Nephron (organoid): ENCODE measurements around the gene ARHGEF7.

Source experiments
- H3K27ac Mint-ChIP-seq, 3 experiments: 2 replicates each; pipeline ENCODE4 v1.8.0; 2020; ENCODE audit warnings: mixed read lengths in 3 of 3, mild to moderate bottlenecking in 2 of 3, moderate library complexity in 1 of 3
- H3K27me3 Mint-ChIP-seq: 2 replicates; pipeline ENCODE4 v1.8.0; 2021; ENCODE audit warnings: low read depth, mild to moderate bottlenecking, moderate library complexity, mixed read lengths
- H3K36me3 Mint-ChIP-seq: 2 replicates; pipeline ENCODE4 v1.8.0; 2020; ENCODE audit warnings: low read depth, mixed read lengths
- H3K4me1 Mint-ChIP-seq: 2 replicates; pipeline ENCODE4 v1.8.0; 2020; ENCODE audit warnings: mixed read lengths
- H3K4me3 Mint-ChIP-seq, 3 experiments: 2 replicates each; pipeline ENCODE4 v1.8.0; 2020; ENCODE audit warnings: mild to moderate bottlenecking in 3 of 3, mixed read lengths in 3 of 3, moderate library complexity in 2 of 3
- H3K9me3 Mint-ChIP-seq: 2 replicates; pipeline ENCODE4 v1.8.0; 2020; ENCODE audit warnings: mixed read lengths
- CTCF ChIP-seq, 3 experiments: fragments of 200-600 bp; sonication (generic); IDR thresholded peaks; one replicate each; pipeline ENCODE4 v1.5.0; 2021; ENCODE audit warnings: antibody characterized with exemption in 3 of 3; ENCODE audit not compliant: unreplicated experiment in 3 of 3

ARHGEF7 gene

DNA sequence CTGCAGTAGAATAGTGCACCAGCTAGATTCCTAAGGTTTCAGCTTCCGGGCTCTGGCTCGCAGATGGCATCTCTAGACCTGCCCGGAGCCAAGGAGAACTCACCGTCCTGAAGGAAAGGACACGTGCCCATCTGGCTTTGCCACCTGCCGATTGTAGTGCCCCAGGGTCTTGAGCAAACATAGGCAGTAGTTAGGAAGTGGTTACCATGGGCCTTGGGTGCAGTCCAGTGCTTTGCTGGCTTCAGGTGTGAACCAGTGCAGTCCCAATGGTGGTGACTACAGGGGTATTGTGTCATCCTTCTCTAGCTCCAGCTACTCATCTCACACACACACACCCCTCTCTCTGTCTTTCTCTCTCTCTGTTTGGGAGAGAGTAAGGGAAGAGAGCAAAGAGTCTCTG lies 143.9 kb downstream of the ARHGEF7 start:
- no peak for TF ChIP-seq CTCF (IDR thresholded peaks at IDR 0.05; ENCODE audit: unreplicated experiment in 3 of 3)
- Mint-ChIP-seq H3K4me3 (no peak overlapping the region), H3K9me3 (peaks cover 24% of the 10 kb centered on the region), H3K4me1 (peaks cover 11% of the 10 kb centered on the region), H3K27ac (no peak overlapping the region), H3K27me3 (no peaks in the 10 kb centered on the region), H3K36me3 (peaks cover 76% of the 10 kb centered on the region)

DNA sequence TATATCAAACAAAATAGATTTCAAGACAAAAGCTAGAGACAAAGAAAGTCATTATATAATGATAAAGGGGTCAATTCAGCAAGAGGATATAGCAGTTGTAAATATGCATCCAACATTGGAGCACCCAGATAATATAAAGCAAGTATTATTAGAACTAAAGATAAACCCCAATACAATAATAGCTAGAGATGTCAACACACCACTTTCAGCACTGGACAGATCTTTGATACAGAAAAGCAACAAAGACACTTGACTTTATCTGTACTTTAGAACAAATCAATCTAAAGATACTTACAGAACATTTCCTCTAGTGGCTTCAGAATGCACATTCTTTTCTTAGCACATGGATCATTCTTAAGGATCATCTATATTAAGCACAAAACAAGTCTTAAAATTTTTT lies 146.2 kb downstream of the ARHGEF7 start:
- no peak for TF ChIP-seq CTCF (IDR thresholded peaks at IDR 0.05; ENCODE audit: unreplicated experiment in 3 of 3)
- Mint-ChIP-seq H3K4me1 (peaks cover 10% of the 10 kb centered on the region), H3K36me3 (peaks cover 74% of the 10 kb centered on the region), H3K4me3 (no peak overlapping the region), H3K27me3 (no peaks in the 10 kb centered on the region), H3K27ac (no peak overlapping the region), H3K9me3 (peaks cover 20% of the 10 kb centered on the region)

DNA sequence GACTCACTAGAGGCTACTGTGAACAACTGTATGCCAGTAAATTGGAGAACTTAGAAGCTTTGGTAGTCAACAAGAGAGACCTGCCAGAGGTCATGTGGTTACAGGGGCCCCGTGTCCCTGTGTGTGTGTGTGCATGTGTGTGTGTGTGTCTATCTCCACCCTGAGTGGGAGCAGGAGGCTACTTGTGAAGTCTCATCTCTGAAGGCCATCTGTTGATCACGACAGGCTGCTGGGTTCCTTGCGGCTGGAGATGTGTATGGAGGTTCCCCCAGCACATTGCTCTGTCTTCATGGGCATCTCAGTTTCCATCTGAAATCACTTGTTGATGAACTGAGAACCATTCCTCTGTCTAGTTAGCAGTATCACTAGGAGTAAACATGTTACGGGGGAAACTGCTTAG lies 147.2 kb downstream of the ARHGEF7 start:
- Mint-ChIP-seq H3K4me1 (peaks cover 6% of the 10 kb centered on the region), H3K27ac (no peak overlapping the region), H3K9me3 (peaks cover 14% of the 10 kb centered on the region), H3K4me3 (no peak overlapping the region), H3K36me3 (peaks cover 66% of the 10 kb centered on the region), H3K27me3 (no peaks in the 10 kb centered on the region)
- TF ChIP-seq CTCF (IDR thresholded peaks at IDR 0.05; ENCODE audit: unreplicated experiment in 3 of 3), result no peak

- Mint-ChIP-seq H3K4me3 (no peak overlapping the region), H3K27me3 (no peaks in the 10 kb centered on the region), H3K36me3 (peaks cover 65% of the 10 kb centered on the region), H3K9me3 (peaks cover 14% of the 10 kb centered on the region), H3K27ac (no peak overlapping the region), H3K4me1 (peaks cover 10% of the 10 kb centered on the region)
- TF ChIP-seq CTCF (IDR thresholded peaks at IDR 0.05; ENCODE audit: unreplicated experiment in 3 of 3), result no peak
Measured at GRCh38 chr13:111262715-111263114, 147.6 kb downstream of the ARHGEF7 start.

DNA sequence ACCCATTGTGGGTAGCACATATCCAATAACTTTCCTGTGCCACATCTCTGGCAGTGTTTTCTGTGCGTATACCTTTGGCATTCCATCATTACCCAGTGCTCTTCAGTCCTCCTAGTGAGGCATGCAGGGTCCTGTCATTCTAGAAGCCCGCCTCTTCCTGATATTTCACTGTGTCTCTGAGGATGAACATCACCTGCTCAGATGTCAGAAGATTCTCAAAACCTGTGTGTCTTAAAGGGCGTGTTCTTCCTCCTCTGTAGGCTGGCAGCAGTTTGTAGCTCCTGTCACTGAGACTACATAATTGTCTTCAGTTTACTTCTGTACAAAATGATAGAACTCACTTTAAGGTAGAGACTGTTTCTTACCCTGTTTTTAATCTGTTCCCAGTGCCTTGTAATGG lies 148.5 kb downstream of the ARHGEF7 start:
- H3K36me3 Mint-ChIP-seq, result peaks cover 57% of the 10 kb centered on the region
- no peak for TF ChIP-seq CTCF (IDR thresholded peaks at IDR 0.05; ENCODE audit: unreplicated experiment in 3 of 3)
- no peak overlapping the region for H3K27ac Mint-ChIP-seq
- peaks cover 14% of the 10 kb centered on the region for H3K9me3 Mint-ChIP-seq
- H3K27me3 Mint-ChIP-seq, result no peaks in the 10 kb centered on the region
- H3K4me3 Mint-ChIP-seq, result no peak overlapping the region
- peaks cover 14% of the 10 kb centered on the region for H3K4me1 Mint-ChIP-seq

- TF ChIP-seq CTCF (IDR thresholded peaks at IDR 0.05; ENCODE audit: unreplicated experiment in 3 of 3), result no peak
- Mint-ChIP-seq H3K27ac (no peak overlapping the region), H3K4me1 (peaks cover 14% of the 10 kb centered on the region), H3K9me3 (peaks cover 2% of the 10 kb centered on the region), H3K4me3 (no peak overlapping the region), H3K36me3 (peaks cover 51% of the 10 kb centered on the region), H3K27me3 (no peaks in the 10 kb centered on the region)
Measured at GRCh38 chr13:111265006-111265700, 150.0 kb downstream of the ARHGEF7 start.
